ENCODE measurements around the gene MRPL34.

DNA sequence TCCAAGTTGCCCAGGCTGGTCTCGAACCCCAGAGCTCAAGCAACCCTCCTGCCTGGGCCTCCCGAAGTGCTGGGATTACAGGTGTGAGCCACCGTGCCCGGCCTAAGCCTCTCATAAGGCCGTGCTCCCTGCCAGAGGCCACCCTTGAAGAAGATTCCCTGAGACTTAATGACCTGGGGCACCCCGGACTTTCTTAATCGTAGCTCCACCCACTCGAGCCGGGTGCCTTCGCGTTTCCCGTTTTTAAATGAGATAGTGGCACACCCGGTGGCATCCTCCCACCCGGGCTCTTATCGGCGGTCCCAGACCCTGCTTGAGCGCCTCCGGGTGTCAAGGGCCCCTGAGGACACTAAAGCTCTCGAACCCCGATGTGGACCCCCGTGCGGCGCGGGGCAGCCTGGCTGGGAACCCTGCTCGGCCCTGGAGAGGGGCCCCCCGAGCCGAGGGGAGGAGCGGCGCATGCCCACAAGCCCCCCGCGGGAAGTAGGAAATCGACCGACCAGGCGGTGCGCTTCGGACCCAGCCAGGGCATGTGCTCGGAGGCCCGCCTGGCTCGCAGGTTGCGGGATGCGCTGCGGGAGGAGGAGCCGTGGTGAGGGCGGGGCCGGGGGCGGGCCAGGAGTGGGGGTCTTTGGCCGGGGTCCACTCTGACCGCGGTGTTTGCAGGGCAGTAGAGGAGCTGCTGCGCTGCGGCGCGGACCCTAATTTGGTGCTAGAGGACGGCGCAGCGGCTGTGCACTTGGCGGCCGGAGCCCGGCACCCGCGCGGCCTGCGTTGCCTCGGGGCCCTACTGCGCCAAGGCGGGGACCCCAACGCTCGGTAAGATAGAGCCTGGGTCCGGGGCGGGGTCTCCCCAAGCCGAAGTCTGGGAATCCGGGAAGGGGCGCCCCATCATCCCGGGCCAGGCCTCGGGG lies 24.0 kb upstream of the MRPL34 start, which contains the start of gene ANKLE1:
- TF ChIP-seq, protein P1, sequence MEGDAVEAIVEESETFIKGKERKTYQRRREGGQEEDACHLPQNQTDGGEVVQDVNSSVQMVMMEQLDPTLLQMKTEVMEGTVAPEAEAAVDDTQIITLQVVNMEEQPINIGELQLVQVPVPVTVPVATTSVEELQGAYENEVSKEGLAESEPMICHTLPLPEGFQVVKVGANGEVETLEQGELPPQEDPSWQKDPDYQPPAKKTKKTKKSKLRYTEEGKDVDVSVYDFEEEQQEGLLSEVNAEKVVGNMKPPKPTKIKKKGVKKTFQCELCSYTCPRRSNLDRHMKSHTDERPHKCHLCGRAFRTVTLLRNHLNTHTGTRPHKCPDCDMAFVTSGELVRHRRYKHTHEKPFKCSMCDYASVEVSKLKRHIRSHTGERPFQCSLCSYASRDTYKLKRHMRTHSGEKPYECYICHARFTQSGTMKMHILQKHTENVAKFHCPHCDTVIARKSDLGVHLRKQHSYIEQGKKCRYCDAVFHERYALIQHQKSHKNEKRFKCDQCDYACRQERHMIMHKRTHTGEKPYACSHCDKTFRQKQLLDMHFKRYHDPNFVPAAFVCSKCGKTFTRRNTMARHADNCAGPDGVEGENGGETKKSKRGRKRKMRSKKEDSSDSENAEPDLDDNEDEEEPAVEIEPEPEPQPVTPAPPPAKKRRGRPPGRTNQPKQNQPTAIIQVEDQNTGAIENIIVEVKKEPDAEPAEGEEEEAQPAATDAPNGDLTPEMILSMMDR (IDR thresholded peaks at IDR 0.05), result no peak
- TF ChIP-seq EZH2 (IDR thresholded peaks at IDR 0.05), result peak; percentile 45

Data from neural progenitor cell (in vitro differentiated cells).